SK-N-SH treated with all-trans-retinoic acid at 6 μM for 48 hours (cell line): ENCODE results near the gene PLB1.

Source experiments
- BACH2 ChIP-seq: fragments of 250-450 bp; sonication (Bioruptor Pico); IDR thresholded peaks from 2 replicates; pipeline ENCODE4 v1.9.0; 2021; ENCODE audit warnings: mild to moderate bottlenecking, borderline replicate concordance
- RARB ChIP-seq: fragments of 250-450 bp; sonication (Bioruptor Pico); IDR thresholded peaks from 2 replicates; pipeline ENCODE4 v1.8.0; 2021; ENCODE audit warnings: mild to moderate bottlenecking, moderate library complexity
- ZC3H10 ChIP-seq: fragments of 250-450 bp; sonication (Bioruptor Pico); IDR thresholded peaks from 2 replicates; pipeline ENCODE4 v1.5.1; 2021; ENCODE audit warnings: mild to moderate bottlenecking, moderate library complexity
- ZFP3 ChIP-seq: fragments of 250-450 bp; sonication (Bioruptor Pico); IDR thresholded peaks from 2 replicates; pipeline ENCODE4 v1.5.0; 2020; ENCODE audit warnings: mild to moderate bottlenecking, moderate library complexity
- ZFP30 ChIP-seq: fragments of 450-650 bp; formaldehyde crosslinking; IDR thresholded peaks from 2 replicates; pipeline ENCODE4 v1.5.0; 2022; ENCODE audit warnings: mild to moderate bottlenecking, moderate library complexity
- TF ChIP-seq, protein P1 (sequence below): fragments of 250-450 bp; sonication (Bioruptor Pico); IDR thresholded peaks from 2 replicates; pipeline ENCODE4 v1.5.1; 2020; ENCODE audit warnings: low read depth, mild to moderate bottlenecking, moderate library complexity

DNA sequence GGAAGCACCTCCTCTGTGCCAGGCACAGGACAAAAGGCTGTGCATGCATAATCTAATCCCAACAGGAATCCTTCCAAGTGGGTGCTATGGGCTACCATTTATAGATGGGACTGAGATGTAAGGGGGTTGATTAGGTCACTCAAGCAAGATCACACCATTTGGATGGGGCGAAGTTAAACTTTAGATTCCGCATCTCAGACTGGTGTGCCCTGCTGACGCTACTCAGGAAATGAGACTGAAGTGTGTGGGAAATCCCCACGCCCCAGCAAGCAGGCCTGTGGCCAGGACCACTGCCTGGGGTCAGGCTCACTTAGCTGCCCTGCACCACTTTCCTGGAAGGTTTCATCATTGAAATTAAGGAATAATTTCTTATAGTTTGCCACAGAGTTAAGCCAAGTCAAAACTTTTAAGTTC lies 185.3 kb downstream of the PLB1 start:
- TF ChIP-seq ZFP3 (CRISPR knock-in tag) = no peak
- TF ChIP-seq, protein P1, sequence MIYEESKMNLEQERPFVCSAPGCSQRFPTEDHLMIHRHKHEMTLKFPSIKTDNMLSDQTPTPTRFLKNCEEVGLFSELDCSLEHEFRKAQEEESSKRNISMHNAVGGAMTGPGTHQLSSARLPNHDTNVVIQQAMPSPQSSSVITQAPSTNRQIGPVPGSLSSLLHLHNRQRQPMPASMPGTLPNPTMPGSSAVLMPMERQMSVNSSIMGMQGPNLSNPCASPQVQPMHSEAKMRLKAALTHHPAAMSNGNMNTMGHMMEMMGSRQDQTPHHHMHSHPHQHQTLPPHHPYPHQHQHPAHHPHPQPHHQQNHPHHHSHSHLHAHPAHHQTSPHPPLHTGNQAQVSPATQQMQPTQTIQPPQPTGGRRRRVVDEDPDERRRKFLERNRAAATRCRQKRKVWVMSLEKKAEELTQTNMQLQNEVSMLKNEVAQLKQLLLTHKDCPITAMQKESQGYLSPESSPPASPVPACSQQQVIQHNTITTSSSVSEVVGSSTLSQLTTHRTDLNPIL (CRISPR knock-in tag) = no peak
- TF ChIP-seq BACH2 (CRISPR knock-in tag) = no peak
- TF ChIP-seq ZFP30 (CRISPR knock-in tag) = no peak
- TF ChIP-seq RARB (CRISPR knock-in tag) = no peak
- no peak for TF ChIP-seq ZC3H10 (CRISPR knock-in tag)
